Neuron (in vitro differentiated cells): ENCODE results near the gene IKBKE.

ENCODE experiments used
- H2AFZ ChIP-seq: one replicate; pipeline ENCODE4 v1.6.1; 2013; ENCODE audit warnings: low read depth, mild to moderate bottlenecking, inconsistent platforms, low read length, moderate library complexity
- H3K27me3 ChIP-seq: one replicate; pipeline ENCODE4 v1.6.1; 2013; ENCODE audit warnings: low read length; ENCODE audit not compliant: insufficient read depth
- H3K36me3 ChIP-seq: one replicate; pipeline ENCODE4 v1.6.1; 2013; ENCODE audit warnings: low read length; ENCODE audit not compliant: insufficient read depth
- H3K4me1 ChIP-seq: one replicate; pipeline ENCODE4 v1.6.1; 2013; ENCODE audit warnings: low read length; ENCODE audit not compliant: insufficient read depth
- H3K4me3 ChIP-seq: 2 replicates; pipeline ENCODE4 v1.5.1; 2013; ENCODE audit warnings: mild to moderate bottlenecking, low read length, moderate library complexity
- H3K9me3 ChIP-seq: one replicate; pipeline ENCODE4 v1.6.1; 2013; ENCODE audit warnings: low read length

The IKBKE gene

GRCh38 chr1:206469933-206470691 lies at the start of gene IKBKE:
TSS of gene IKBKE (plus strand) at chr1:206470476. CDS start at chr1:206473228, 2,752 bp downstream.
- Histone ChIP-seq H2AFZ (peak within 1 kb of the TSS; percentile 88), H3K9me3 (no peaks in the 10 kb centered on the region), H3K27me3 (no peaks in the 10 kb centered on the region), H3K4me3 (peak within 1 kb of the TSS; percentile 51), H3K4me1 (peaks cover 22% of the 10 kb centered on the region), H3K36me3 (no peaks in the 10 kb centered on the region)

DNA sequence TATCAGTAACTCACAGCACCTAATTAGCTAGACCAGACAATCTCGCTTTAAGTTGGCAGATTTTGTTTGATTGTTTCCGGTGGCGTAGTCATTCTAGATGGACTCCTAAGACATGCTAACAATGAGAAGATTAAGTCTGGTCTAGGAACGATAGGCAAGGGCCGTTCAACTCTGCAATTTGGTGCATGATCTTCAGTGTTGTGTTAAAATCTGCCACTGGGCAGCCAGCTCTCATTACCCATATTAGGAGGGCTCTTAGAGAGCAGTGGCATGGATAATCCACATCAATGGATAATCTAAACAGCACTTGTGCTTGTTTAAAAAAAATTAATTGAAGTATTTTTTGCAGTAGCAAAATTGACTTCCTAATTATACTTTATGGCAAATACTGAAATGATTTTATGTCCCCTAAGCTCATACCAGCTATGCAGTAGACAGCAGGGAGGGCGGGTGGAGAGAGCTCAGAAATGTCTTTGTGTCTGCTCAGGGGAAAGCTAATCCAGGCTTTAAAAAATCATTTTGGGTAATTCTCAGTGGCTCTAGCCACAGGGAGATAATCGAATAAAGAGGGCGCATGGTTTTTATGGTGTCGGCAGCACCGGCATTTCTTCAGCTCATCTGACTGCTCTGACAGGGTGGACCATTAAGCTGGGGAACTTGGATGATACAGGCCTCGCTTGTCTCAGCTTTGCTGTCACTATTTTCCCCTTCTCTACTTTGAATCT lies 48.5 kb upstream of the IKBKE start:
- Histone ChIP-seq H3K4me3 (no peak overlapping the region), H2AFZ (no peak overlapping the region), H3K36me3 (peaks cover 32% of the 10 kb centered on the region), H3K4me1 (no peaks in the 10 kb centered on the region), H3K27me3 (no peaks in the 10 kb centered on the region), H3K9me3 (no peaks in the 10 kb centered on the region)

DNA sequence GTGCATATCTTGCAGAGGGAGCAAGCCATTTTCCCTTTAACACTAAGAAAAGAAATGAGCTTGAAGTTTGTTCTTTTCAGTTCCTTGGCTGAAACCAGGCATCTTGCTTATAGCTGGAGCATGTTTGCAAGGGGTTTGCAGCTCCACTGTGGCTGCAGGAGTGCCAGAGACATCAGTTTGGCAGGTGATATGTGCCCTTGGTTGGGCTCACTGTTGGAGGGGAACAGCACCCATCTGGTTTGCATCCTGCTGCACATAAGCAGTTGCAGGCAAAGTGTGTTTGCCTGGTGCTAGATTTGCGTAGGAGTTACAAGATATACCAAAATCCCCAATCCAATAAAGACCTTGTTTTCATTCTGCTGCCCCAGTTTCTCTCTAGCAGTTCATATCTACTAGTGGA lies 47.8 kb upstream of the IKBKE start:
- Histone ChIP-seq H3K4me1 (no peaks in the 10 kb centered on the region), H3K4me3 (no peak overlapping the region), H3K36me3 (peaks cover 30% of the 10 kb centered on the region), H2AFZ (no peak overlapping the region), H3K27me3 (no peaks in the 10 kb centered on the region), H3K9me3 (no peaks in the 10 kb centered on the region)

DNA sequence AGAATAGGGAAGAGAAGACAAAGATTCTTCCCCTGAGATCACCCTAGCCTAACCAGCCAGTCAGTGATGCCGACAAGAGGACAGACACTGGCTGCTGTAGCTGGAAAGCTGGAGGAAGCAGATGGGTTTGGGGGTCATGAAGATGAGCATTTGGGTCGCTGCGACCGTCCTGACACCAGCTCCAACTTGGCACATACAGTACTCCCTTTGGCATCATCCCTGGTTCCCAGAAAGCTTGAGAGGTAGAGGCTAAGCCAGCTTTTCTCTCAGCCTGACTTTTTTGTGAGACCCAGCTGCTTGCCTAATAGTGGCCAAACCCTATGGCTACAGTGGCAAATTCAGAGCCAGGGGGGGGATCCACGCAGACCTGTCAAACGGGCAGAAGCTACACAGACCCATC lies 43.0 kb upstream of the IKBKE start:
- Histone ChIP-seq H3K9me3 (no peaks in the 10 kb centered on the region), H2AFZ (no peak overlapping the region), H3K36me3 (peaks cover 35% of the 10 kb centered on the region), H3K27me3 (no peaks in the 10 kb centered on the region), H3K4me1 (no peaks in the 10 kb centered on the region), H3K4me3 (no peak overlapping the region)

DNA sequence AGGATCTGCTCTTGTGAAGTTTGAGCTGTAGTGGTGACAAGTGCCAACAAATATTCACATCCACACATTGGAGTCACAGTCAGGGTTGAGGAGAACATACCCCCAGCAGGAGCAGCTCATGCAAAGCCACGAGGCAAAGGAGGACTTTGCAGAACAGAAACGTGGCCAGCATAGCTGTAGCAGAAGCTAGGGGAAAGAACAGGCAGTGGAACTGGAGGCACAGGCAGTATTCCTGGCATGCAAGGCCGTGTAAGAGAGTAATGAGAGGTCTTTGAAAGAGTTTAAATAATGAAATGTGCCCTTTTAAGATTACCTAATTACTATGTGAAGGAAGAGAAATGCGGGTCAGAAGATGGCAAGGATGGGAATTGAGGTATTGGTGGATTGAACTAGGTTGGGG lies 40.9 kb upstream of the IKBKE start:
- Histone ChIP-seq H2AFZ (no peak overlapping the region), H3K36me3 (peaks cover 42% of the 10 kb centered on the region), H3K27me3 (no peaks in the 10 kb centered on the region)

GRCh38 chr1:206430031-206430983 lies 40.0 kb upstream of the IKBKE start:
- Histone ChIP-seq H3K4me1 (no peaks in the 10 kb centered on the region), H3K36me3 (peaks cover 47% of the 10 kb centered on the region), H2AFZ (no peak overlapping the region), H3K9me3 (no peaks in the 10 kb centered on the region), H3K27me3 (no peaks in the 10 kb centered on the region), H3K4me3 (no peak overlapping the region)

More for the DNA sequence above, 40.9 kb upstream of the IKBKE start:
- Histone ChIP-seq H3K4me3 (no peak overlapping the region), H3K9me3 (no peaks in the 10 kb centered on the region), H3K4me1 (no peaks in the 10 kb centered on the region)

- Histone ChIP-seq H3K36me3 (peaks cover 68% of the 10 kb centered on the region), H3K4me1 (no peaks in the 10 kb centered on the region), H3K4me3 (no peak overlapping the region), H3K9me3 (no peaks in the 10 kb centered on the region), H3K27me3 (no peaks in the 10 kb centered on the region), H2AFZ (no peak overlapping the region)
Measured at GRCh38 chr1:206435445-206435844, 34.8 kb upstream of the IKBKE start.

DNA sequence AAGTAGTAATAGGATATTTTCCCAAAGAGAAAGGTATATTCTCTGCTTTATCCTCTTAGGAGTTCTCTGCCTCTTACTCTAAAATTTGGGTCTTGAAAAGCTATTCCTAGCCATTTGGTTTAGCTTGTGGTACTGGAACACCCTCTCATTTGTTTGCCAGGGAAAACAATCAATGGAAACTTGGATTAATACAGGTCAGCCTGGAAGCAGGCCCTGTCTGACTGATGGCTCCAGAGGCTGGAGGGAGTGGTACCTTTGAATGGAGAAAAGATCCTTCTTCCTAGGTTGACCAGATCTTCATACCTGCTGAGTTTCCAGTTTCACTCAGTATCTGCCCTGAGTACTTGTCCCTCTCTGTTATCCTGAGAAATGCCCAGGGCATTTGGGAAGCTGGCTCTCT lies 31.7 kb upstream of the IKBKE start:
- H2AFZ ChIP-seq: no peak overlapping the region
- no peaks in the 10 kb centered on the region for H3K4me1 ChIP-seq
- no peaks in the 10 kb centered on the region for H3K9me3 ChIP-seq
- no peak overlapping the region for H3K4me3 ChIP-seq
- peaks cover 70% of the 10 kb centered on the region for H3K36me3 ChIP-seq
- no peaks in the 10 kb centered on the region for H3K27me3 ChIP-seq

DNA sequence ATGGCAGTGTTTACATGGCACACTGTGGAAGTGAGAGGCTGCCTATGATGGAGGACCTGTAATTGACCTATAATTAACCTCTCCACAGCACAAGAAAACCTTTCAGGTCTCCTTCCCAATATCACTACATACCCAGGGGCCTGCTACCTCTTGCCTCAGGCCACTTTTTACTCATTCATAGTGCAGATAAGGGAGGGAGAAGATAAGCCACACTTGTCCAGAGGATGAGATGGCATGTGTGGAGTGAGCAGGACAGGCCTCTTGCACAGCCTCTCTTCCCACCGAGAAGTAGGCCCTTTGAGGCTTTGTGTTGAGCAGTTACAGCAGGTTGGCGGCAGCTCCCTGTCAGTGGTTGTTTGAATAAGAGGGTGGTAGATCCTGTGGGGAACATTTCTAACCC lies 31.1 kb upstream of the IKBKE start:
- Histone ChIP-seq H3K4me1 (no peaks in the 10 kb centered on the region), H2AFZ (no peak overlapping the region), H3K4me3 (no peak overlapping the region), H3K36me3 (peaks cover 67% of the 10 kb centered on the region), H3K27me3 (no peaks in the 10 kb centered on the region), H3K9me3 (no peaks in the 10 kb centered on the region)

GRCh38 chr1:206441336-206441967 lies 28.8 kb upstream of the IKBKE start:
- Histone ChIP-seq H3K27me3 (no peaks in the 10 kb centered on the region), H3K4me1 (no peaks in the 10 kb centered on the region), H3K9me3 (no peaks in the 10 kb centered on the region), H3K4me3 (no peak overlapping the region), H3K36me3 (peaks cover 77% of the 10 kb centered on the region), H2AFZ (no peak overlapping the region)

GRCh38 chr1:206442101-206442500 lies 28.2 kb upstream of the IKBKE start:
- Histone ChIP-seq H3K4me1 (no peaks in the 10 kb centered on the region), H3K9me3 (no peaks in the 10 kb centered on the region), H3K36me3 (peaks cover 77% of the 10 kb centered on the region)

GRCh38 chr1:206445116-206445515 lies 25.2 kb upstream of the IKBKE start:
- Histone ChIP-seq H3K27me3 (no peaks in the 10 kb centered on the region), H3K9me3 (no peaks in the 10 kb centered on the region), H3K4me1 (no peaks in the 10 kb centered on the region), H3K36me3 (peaks cover 74% of the 10 kb centered on the region), H2AFZ (no peak overlapping the region), H3K4me3 (no peak overlapping the region)

More at GRCh38 chr1:206442101-206442500, 28.2 kb upstream of the IKBKE start:
- no peaks in the 10 kb centered on the region for H3K27me3 ChIP-seq
- no peak overlapping the region for H3K4me3 ChIP-seq
- no peak overlapping the region for H2AFZ ChIP-seq
